IMR-90 (cell line): ENCODE measurements around the gene TMEM200A. TPM values are rescaled to one million over a fixed set of nuclear protein-coding genes. Genes with fewer than 3 reads are reported as not detected.
A peak's percentile ranks its signal among the peaks of the same experiment; 100 is the strongest.

Experiments used
- ATAC-seq: fragments of 200-7000 bp; cut with Tn5 transposase; 2 replicates; pipeline ENCODE4 v1.9.1; 2020; ENCODE audit warnings: low read depth, mild to moderate bottlenecking, moderate library complexity
- BruUV-seq: library from RNA; stranded (reverse); fragments of 400-500 nt; replicated peaks from 2 replicates; lab custom pipeline; 2021; lab: Mats Ljungman, UMichigan
- CTCF ChIA-PET: fragments of 300-600 bp; formaldehyde crosslinking; extraction: SDS; loops from one replicate; lab custom pipeline; 2021; ENCODE audit warnings: antibody characterized with exemption; lab: Yijun Ruan, JAX
- POLR2A ChIA-PET: fragments of 300-600 bp; sonication (Branson Sonifier 250); formaldehyde crosslinking; loops from one replicate; lab custom pipeline; 2022; ENCODE audit warnings: antibody characterized with exemption; ENCODE audit not compliant: unreplicated experiment; lab: Charles Lee
- DNase-seq: peaks from one replicate; pipeline ENCODE4 v3.0.0; 2013
- H2AFZ ChIP-seq: replicated peaks from 2 replicates; pipeline ENCODE3; 2013; ENCODE audit warnings: low read length, mild to moderate bottlenecking; ENCODE audit not compliant: poor library complexity
- H2AK5ac ChIP-seq: 2 replicates; pipeline ENCODE4 v1.6.1; 2013; ENCODE audit warnings: low read depth, low read length, inconsistent platforms
- H2AK9ac ChIP-seq: replicated peaks from 2 replicates; pipeline ENCODE3; 2013; ENCODE audit warnings: mild to moderate bottlenecking, low read depth, low read length, moderate library complexity; ENCODE audit not compliant: poor library complexity
- H2BK120ac ChIP-seq: 2 replicates; pipeline ENCODE4 v1.6.1; 2013; ENCODE audit warnings: low read depth, low read length, inconsistent platforms
- H2BK15ac ChIP-seq: 3 replicates; pipeline ENCODE4 v1.6.1; 2013; ENCODE audit warnings: low read depth, low read length, inconsistent platforms
- H2BK20ac ChIP-seq: 2 replicates; pipeline ENCODE4 v1.6.1; 2013; ENCODE audit warnings: low read depth, mild to moderate bottlenecking, inconsistent platforms, low read length, moderate library complexity
- H2BK5ac ChIP-seq: 2 replicates; pipeline ENCODE4 v1.6.1; 2013; ENCODE audit warnings: mild to moderate bottlenecking, low read depth, low read length, inconsistent platforms; ENCODE audit not compliant: poor library complexity, severe bottlenecking
- H3K14ac ChIP-seq: replicated peaks from 2 replicates; pipeline ENCODE4 v1.6.1; 2013; ENCODE audit warnings: low read depth, low read length, inconsistent platforms
- H3K18ac ChIP-seq: 2 replicates; pipeline ENCODE4 v1.6.1; 2013; ENCODE audit warnings: low read depth, low read length, control low read depth
- H3K23ac ChIP-seq: 2 replicates; pipeline ENCODE4 v1.6.1; 2013; ENCODE audit warnings: low read depth, low read length, inconsistent platforms
- H3K27ac ChIP-seq: 2 replicates; pipeline ENCODE4 v1.5.1; 2013; ENCODE audit warnings: mild to moderate bottlenecking, control low read depth, low read length; ENCODE audit not compliant: insufficient read depth
- H3K27me3 ChIP-seq: 2 replicates; pipeline ENCODE4 v1.6.1; 2013; ENCODE audit warnings: low read length; ENCODE audit not compliant: control insufficient read depth, insufficient read depth
- H3K36me3 ChIP-seq: 2 replicates; pipeline ENCODE4 v1.6.1; 2013; ENCODE audit warnings: low read length, mixed read lengths; ENCODE audit not compliant: control insufficient read depth, insufficient read depth
- H3K4ac ChIP-seq: 2 replicates; pipeline ENCODE4 v1.6.1; 2013; ENCODE audit warnings: low read depth, low read length, inconsistent platforms
- H3K4me1 ChIP-seq: 2 replicates; pipeline ENCODE4 v1.6.1; 2013; ENCODE audit warnings: low read length, mixed read lengths; ENCODE audit not compliant: control insufficient read depth, insufficient read depth
- H3K4me2 ChIP-seq: 2 replicates; pipeline ENCODE4 v1.6.1; 2013; ENCODE audit warnings: low read depth, mild to moderate bottlenecking, control low read depth, low read length, moderate library complexity
- H3K4me3 ChIP-seq: 2 replicates; pipeline ENCODE4 v1.5.1; 2013; ENCODE audit warnings: low read depth, mild to moderate bottlenecking, control low read depth, low read length, moderate library complexity; ENCODE audit not compliant: insufficient read depth
- H3K56ac ChIP-seq: 2 replicates; pipeline ENCODE4 v1.6.1; 2013; ENCODE audit warnings: low read length, inconsistent platforms; ENCODE audit not compliant: insufficient read depth; ENCODE audit errors: extremely low read depth
- H3K79me1 ChIP-seq, 2 experiments: 2 replicates each; pipeline ENCODE4 v1.6.1; 2013; ENCODE audit warnings: low read length in 2 of 2, inconsistent platforms in 1 of 2, low read depth in 1 of 2
- H3K9ac ChIP-seq: 2 replicates; pipeline ENCODE4 v1.6.1; 2013; ENCODE audit warnings: low read depth, low read length, control low read depth
- H3K9me1 ChIP-seq: 2 replicates; pipeline ENCODE4 v1.6.1; 2013; ENCODE audit warnings: low read length, inconsistent platforms; ENCODE audit not compliant: insufficient read depth
- H3K9me3 ChIP-seq: 2 replicates; pipeline ENCODE4 v1.6.1; 2013; ENCODE audit warnings: low read length; ENCODE audit not compliant: control insufficient read depth, insufficient read depth
- H4K20me1 ChIP-seq: 2 replicates; pipeline ENCODE4 v1.6.1; 2013; ENCODE audit warnings: low read length, inconsistent platforms; ENCODE audit not compliant: insufficient read depth
- H4K5ac ChIP-seq: 2 replicates; pipeline ENCODE4 v1.6.1; 2013; ENCODE audit warnings: mild to moderate bottlenecking, low read depth, low read length, control low read depth
- H4K8ac ChIP-seq, 2 experiments: 2 replicates each; pipeline ENCODE4 v1.6.1; 2013; ENCODE audit warnings: low read depth in 2 of 2, low read length in 2 of 2, control low read depth in 1 of 2, inconsistent platforms in 1 of 2
- H4K91ac ChIP-seq: 2 replicates; pipeline ENCODE4 v1.6.1; 2013; ENCODE audit warnings: low read depth, low read length, inconsistent platforms; ENCODE audit not compliant: insufficient read depth
- BHLHE40 ChIP-seq: fragments of 150-350 bp; IDR thresholded peaks from 2 replicates; pipeline ENCODE4 v1.6.1; 2016; ENCODE audit warnings: mild to moderate bottlenecking, low read depth, low read length
- CHD1 ChIP-seq: IDR thresholded peaks from 2 replicates; pipeline ENCODE4 v1.6.1; 2012; ENCODE audit warnings: low read depth, low read length, improper control_type of control experiment
- CTCF ChIP-seq: conservative IDR thresholded peaks from 2 replicates; pipeline ENCODE4 v1.5.1; 2012; ENCODE audit warnings: mild to moderate bottlenecking, low read depth, low read length, improper control_type of control experiment
- SMC3 ChIP-seq: fragments of 150-350 bp; IDR thresholded peaks from 2 replicates; pipeline ENCODE4 v1.6.1; 2016; ENCODE audit warnings: low read depth, mild to moderate bottlenecking, antibody characterized with exemption, low read length, moderate library complexity
- WGBS, 2 experiments: methylation state at CpG; one replicate each; pipeline versions ENCODE4 v1.1.5 to v1.1.7; 2013; ENCODE audit warnings: missing lambda C conversion rate in 2 of 2; ENCODE audit not compliant: insufficient read length in 1 of 2; ENCODE audit errors: extremely low coverage in 2 of 2; 5-methylcytosine and 5-hydroxymethylcytosine counted together
- dilution Hi-C: fragments of 300-500 bp; cut with HindIII; formaldehyde crosslinking; loops from one replicate; pipeline ENCODE4 v1.14.3; 2018; ENCODE audit warnings: low sequenced_read_pairs; ENCODE audit not compliant: unreplicated experiment
- in situ Hi-C: fragments of 300-500 bp; cut with MboI; formaldehyde crosslinking; loops from 3 replicates; pipeline ENCODE4 v1.14.3; 2019; ENCODE audit warnings: low sequenced_read_pairs, inconsistent platforms, mixed read lengths
- intact Hi-C: fragments of 100-400 bp; cut with micrococcal nuclease; formaldehyde crosslinking; loops from 2 replicates; pipeline ENCODE4 v1.10.0; 2022
- polyA plus RNA-seq, 3 experiments: library from polyadenylated mRNA; depleted of rRNA; stranded (reverse); fragments of >200 nt; gene quantifications; 2 replicates each; pipeline ENCODE4 v1.2.3, GENCODE V29; 2012; ENCODE audit warnings: low replicate concordance in 1 of 3
- total RNA-seq: library from RNA; depleted of rRNA; stranded (reverse); fragments of >200 nt; gene quantifications from 2 replicates; pipeline ENCODE4 v1.2.3, GENCODE V29; 2012

Gene TMEM200A
- total and polyA plus RNA-seq, 2 of the 4 experiments (the other 2 are of a cell fraction), result 22.8 to 37.1 TPM

- Histone ChIP-seq H3K27me3 (no peaks in the 10 kb centered on the region), H4K91ac (no peak overlapping the region; the same call in 1 of the 2 replicates), H3K79me1 (peaks cover 8 to 54% of the 10 kb centered on the region in 2 experiments; a peak in 3 of 4 replicates), H2BK5ac (peak overlapping the region; percentile 88), H3K4me1 (peaks cover 16% of the 10 kb centered on the region), H3K4me3 (no peak overlapping the region), H4K20me1 (peaks cover 6% of the 10 kb centered on the region; the same call in 1 of the 2 replicates), H3K4ac (peak overlapping the region; percentile 52; the same call in 1 of the 2 replicates), H4K8ac (peak overlapping the region in 1 of 2 experiments; percentile 36; a peak in 3 of 4 replicates), H3K14ac (peak overlapping the region; percentile 54), H2BK120ac (peak overlapping the region; percentile 63; the same call in 1 of the 2 replicates), H4K5ac (peak overlapping the region; percentile 73; the same call in 1 of the 2 replicates), H2BK15ac (peak overlapping the region; percentile 51; the same call in 1 of the 3 replicates), H3K36me3 (peaks cover 2% of the 10 kb centered on the region; the same call in 1 of the 2 replicates), H3K18ac (peak overlapping the region; percentile 30; the same call in 1 of the 2 replicates), H3K9me1 (peaks cover 5% of the 10 kb centered on the region), H3K4me2 (peak overlapping the region; percentile 80), H2BK20ac (0 out of 2 replicates have a peak overlapping the region, but pooled peaks have one; percentile 22), H3K9ac (peak overlapping the region; percentile 9; the same call in 1 of the 2 replicates), H2AFZ (no peak overlapping the region), H3K56ac (no peak overlapping the region), H2AK9ac (no peak overlapping the region), H3K23ac (peak overlapping the region; percentile 63; the same call in 1 of the 2 replicates), H3K27ac (0 out of 2 replicates have a peak overlapping the region, but pooled peaks have one; percentile 4), H3K9me3 (no peaks in the 10 kb centered on the region), H2AK5ac (0 out of 2 replicates have a peak overlapping the region, but pooled peaks have one; percentile 24)
- ChIA-PET CTCF (no interaction called here), POLR2A (no interaction called here)
- in situ Hi-C loops (no loop called here), intact Hi-C loops (no loop called here), dilution Hi-C loops (no loop called here)
- no peak for TF ChIP-seq SMC3
- TF ChIP-seq CTCF, result no peak
- TF ChIP-seq CHD1, result no peak
- no peak for TF ChIP-seq BHLHE40
- WGBS, 2 experiments, result no CpG with 5 or more reads among the region's 7 CpGs
- DNase-seq (no peak), ATAC-seq (peak; percentile 16)
- BruUV-seq, result no TSS peak
Measured at GRCh38 chr6:130371921-130372420, 6.2 kb downstream of the TMEM200A start.
